NT2/D1 (cell line): Measurements from ENCODE around the gene CCDC159.

Experiments
- YY1 ChIP-seq: IDR thresholded peaks from 2 replicates; pipeline ENCODE4 v1.6.1; 2011; ENCODE audit not compliant: insufficient read length, insufficient read depth
- ZNF274 ChIP-seq: IDR thresholded peaks from 2 replicates; pipeline ENCODE4 v1.6.1; 2011; ENCODE audit warnings: mild to moderate bottlenecking, low read depth, low read length

GRCh38 chr19:11323601-11324078, 22.7 kb upstream of the CCDC159 start:
- no peak for TF ChIP-seq YY1
- TF ChIP-seq ZNF274 = no peak
